NCI-H2029 treated with DMSO at 0.1 percent for 48 hours (cell line): Measurements from ENCODE around the gene RAB6D.
"Not testable (repeated sequence)": the region's sequence is repeated elsewhere in the genome, so short reads cannot be mapped to it uniquely, and the experiment has no call there.

Experiments used
- DNase-seq: peaks from one replicate; lab custom pipeline; 2025; lab: John Stamatoyannopoulos, UW

The RAB6D gene

DNA sequence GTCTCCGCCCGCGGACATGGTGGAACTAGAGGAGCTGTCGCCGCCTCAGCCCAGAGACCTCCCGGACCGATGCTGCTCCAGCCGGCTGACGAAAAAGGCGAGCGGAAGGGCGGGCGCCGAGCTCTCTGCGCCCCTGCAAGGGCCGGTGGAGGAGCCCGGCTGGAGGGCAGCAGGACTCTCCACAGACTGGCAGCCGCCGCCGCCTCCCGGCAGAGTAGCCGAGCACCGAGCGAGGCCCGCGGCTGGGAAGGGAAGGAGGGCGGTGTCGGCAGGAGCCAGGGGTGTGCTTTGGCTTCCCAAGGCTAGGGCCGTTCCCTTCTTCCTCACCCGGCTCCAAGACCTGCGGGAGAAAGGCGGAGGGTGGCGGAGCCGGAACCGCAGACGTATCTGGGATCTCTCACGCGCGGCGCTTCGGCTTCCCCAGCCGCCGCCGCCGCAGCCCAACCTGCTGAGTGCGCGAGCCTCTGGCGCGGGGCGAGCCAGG, at the start of gene RAB6D:
RAB6D (minus strand) TSS at position 466 of the 484 bp plus-strand sequence; CDS start at position 18, 448 bp downstream.
- DNase-seq: not testable (repeated sequence)

DNA sequence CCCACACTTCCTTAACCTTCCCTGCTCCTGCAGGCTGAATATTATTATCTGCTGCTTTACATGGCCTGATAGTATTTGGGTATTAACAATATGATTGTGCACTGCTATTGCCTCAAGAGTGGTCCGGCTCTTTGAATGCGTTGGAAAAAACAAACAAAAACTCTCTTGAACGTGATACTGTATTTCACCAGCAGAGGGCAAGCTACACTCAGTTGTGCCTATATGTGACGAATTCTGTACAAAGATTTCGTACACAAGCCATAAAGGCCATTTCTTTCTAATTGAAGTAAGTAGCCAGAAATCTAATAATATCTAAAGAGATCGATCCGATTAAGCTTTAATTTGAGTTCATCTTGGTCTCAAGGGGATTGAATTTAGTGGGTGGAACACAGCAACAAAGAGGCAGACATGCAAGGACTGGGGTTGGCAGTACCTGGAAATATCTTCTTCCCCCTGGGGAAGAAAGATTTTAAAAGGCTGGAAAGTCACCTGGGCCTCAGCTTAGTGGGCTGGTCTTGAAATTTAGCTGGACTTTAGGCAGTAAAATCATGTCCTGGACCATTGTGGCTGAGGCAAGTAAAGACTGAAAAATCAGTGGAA, 49.3 kb upstream of the RAB6D start:
- peak; percentile 55 for DNase-seq

DNA sequence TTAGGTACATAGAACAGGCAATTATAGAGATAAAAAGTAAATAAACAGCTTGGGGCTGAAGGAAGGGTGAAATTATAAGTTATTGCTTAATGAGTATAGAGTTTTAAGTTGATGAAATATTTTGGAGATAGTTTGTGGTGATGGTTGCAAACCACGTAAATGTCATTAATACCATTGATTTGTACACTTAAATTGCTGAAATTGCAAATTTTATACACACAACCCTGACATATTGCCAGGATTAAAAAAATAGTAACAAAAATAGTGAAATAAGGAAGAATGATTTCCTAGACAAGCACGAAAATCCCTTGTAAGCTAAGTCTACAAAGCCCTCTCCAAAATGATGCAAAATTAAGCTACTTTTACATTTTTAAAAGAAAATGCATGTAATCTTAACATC, 46.2 kb upstream of the RAB6D start:
- DNase-seq: no peak

DNA sequence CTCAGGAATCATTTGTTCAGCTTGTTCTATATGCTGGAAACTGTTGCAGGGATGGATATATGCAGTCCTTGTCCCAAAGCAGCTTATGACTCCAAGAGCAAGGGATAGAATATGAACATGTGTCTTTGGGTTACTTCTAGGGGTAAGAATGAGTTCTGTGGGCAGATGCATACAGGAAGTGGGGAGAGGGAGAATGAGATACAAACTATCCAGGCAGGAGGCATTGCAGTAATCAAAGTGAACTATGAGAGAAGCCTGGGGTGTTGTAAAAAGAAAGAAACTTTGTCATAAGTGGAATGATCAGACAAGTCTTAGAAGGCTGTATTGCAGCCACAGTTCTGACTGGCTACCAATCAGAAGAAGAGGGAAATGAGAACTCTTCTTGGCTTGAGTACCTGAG, 44.8 kb upstream of the RAB6D start:
- DNase-seq: no peak

DNA sequence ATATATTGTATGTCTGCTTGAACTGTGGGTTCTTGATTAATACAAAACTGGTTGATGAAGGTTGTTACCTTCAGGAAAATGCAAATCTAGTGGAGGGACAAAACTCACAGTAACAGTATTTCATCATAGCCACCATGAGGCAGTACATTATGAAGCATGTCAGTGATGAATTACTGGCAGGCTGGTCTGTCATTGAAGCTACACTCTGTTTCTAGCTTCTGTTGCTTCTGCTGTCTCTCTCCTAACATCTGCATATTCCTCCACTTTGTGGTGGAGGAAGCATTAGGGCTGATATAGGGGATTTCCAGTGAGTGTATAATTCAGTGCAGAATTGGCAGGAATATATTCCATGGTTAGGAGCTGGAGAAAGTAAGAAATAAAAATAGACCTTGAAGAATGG, 44.2 kb upstream of the RAB6D start:
- DNase-seq: no peak

GRCh38 chr2:131404753-131405152, 40.8 kb upstream of the RAB6D start:
- no peak for DNase-seq

DNA sequence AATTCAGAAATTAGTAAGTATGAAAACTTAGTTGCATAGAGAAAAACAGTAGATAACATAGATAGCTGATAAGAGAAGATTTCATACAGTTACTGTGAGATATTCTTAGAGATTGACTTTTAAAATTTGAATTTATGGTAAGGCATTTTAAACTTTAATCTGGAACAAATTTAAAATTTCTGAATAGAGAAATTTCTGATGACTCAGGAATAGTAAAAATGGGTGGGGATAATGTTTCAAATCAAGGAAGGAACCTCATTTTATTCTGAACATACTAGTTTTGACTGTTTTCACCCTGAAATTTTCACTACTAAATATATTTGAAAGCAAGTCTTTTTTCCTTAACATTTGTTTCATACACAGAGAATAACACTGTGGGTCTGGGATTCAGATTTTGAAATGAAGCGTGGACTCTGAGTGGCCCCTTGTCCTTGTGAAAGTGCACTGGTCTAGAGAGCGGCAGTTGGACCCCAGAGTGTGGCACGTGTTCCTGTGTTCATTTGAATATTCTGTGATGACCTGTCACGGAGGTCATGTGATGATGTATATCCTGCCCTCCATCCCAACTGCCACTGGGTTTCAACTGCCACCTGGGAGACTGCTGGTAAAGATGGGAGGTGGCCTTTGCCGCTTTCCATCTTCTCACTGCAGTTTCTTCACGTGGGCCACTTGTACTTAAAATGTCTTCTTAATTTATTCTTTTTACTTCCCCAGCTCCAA, 38.5 kb upstream of the RAB6D start:
- DNase-seq: no peak

GRCh38 chr2:131400849-131401248, 36.9 kb upstream of the RAB6D start:
- no peak for DNase-seq

- DNase-seq: not testable (repeated sequence)
Measured at GRCh38 chr2:131400441-131400840, 36.5 kb upstream of the RAB6D start.

DNA sequence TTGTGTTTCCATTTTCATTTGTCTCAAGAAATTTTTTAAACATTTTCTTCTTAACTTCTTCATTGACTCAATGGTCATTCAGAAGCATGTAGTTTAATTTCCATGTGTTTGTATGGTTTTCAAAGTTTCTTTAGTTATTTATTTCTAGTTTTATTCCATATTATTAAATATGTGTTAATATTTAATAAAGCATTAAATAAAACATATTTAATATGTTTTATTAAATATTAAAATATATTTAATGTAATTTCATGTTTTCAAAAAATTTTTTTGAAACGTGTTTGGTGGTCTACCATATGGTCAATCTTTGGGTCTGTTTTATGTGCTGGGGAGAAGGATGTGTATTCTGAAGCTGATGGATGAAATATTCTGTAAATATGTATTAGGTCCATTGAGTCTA, 32.2 kb upstream of the RAB6D start:
- DNase-seq: not testable (repeated sequence)

DNA sequence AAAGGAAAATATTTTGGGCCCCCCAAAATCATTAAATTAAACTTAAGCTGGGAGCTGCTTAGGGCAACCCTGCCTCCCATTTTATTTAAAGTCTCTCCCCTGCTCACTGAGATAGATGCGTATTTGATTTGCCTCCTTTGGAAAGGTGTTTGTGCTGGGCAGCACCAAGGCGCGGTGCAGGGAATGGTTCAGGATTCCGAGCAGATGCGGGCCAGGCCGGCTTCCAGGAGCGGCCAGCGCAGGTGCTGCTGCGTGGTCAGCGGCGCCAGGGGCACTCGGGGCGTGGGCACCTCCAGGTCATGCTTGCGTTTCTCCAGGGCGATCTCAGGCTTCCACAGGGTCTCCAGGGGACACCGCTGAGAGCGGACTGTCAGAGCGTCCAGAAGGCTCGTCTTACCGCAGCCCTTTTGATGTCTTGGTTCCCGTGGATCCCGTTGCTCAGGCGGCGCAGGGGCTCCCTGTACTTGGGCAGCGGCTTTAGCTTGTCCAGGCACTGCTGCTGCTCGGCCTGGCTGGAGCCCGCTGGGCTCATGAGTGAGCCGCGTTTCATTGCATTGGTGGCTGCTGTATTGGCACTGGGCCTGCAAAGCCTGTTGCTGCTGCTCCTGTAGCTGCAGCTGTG, 31.2 kb upstream of the RAB6D start:
- not testable (repeated sequence) for DNase-seq

DNA sequence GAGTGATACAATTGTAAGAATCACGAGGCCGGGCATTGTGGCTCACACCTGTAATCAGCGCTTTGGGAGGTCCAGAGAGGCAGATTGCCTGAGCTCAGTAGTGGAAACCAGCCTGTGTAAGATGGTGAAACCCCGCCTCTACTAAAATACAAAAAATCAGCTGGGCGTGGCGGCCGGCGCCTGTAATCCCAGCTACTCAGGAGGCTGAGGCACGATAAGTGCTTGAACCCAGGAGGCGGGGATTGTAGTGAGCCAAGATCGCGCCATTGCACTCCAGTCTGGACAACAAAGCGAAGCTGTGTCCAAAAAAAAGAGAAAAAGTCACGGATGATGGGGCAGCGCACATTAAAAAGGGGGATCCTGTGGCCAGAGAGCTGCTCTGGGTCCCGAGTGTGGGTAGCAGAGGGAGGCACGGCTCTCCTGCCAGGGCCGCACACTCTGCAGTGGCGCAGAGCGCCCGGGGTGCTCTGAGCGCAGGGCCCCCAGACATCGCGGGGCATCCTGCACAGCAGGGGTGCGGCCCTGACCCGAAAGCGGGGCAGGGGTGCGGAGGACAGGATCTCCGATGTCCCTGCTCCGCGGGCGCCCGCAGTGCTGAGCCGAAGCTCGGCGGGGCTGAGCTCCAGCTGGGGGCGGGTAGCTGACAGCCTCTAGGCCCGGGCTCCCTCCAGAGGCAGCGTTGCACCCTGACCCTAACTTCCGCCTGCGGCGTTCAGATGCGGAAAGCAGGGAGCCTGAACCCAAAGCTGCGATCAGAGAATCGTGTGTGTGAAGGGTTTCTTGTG, 30.4 kb upstream of the RAB6D start:
- DNase-seq: no peak

DNA sequence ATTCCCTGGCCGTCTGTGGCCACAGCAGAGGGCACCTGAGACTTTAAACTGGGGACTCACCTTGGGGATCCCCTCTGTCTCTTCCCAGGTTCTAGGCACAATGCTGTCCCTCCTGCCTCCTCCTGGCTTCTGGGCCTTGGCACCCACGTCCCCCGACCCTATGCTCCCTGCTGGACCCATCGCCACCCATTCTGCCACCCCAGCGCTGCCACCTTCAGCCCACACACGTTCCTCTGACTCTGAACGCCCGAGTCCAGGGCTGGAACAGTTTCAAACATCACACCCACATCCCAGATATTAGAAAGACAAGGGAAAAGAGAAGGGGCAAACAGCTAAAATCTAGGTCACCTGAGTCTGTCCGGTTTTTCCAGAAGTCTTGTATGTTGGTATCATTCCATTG, 28.0 kb upstream of the RAB6D start:
- not testable (repeated sequence) for DNase-seq

- DNase-seq: not testable (repeated sequence)
Measured at GRCh38 chr2:131391471-131391870, 27.5 kb upstream of the RAB6D start.

DNA sequence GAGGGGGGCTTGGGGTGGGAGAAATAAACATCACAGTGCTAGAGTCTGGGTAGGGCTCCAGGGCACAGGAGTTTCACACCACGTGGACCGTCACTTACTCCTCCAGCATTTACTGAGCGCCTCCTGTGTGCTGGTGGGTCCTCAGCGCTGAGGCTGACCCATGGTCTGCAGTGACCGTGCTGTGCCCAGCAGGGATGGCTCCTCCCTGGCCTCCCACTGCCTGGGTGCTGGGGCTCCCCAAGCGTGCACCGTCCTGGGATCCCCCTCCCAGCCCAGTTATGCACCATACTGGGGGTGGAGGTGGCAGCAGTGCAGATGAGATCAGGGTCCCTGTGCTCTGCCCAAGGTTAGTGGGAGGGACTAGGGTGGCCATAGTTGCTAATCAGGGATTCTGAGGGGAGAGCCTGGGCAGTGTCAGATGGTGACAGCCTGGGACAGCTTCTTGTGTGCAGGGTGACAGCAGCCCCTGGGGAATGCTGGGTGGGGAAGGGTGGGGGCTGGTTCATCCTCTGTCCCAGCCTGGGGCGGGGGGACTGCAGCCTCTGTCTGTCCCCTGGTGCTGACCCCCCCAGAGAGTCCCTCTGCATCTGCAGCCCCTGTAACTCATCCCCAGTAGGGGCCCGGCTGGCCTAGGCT, 26.6 kb upstream of the RAB6D start:
- DNase-seq: not testable (repeated sequence)

DNA sequence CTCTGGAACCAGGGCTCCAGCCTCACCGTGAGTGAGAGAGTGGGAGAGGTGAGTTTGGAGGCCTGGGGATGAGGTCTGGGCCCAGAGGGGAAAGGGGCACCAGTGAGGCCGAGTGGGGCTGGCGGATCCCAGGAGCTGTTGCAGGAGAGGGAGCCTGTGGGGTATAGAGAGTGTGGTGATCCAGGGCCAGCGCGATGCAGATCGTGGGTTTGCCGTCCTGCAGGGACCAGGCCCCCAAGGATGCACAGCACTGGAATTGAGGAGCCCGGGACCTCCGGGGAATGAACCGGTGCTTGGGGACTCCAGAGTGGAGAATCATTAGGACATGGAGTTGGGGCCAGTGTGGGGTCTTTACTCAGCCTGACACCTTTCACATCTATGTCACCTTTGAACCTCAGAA, 25.7 kb upstream of the RAB6D start:
- no peak for DNase-seq

- not testable (repeated sequence) for DNase-seq
Measured at GRCh38 chr2:131388834-131389233, 24.9 kb upstream of the RAB6D start.

DNA sequence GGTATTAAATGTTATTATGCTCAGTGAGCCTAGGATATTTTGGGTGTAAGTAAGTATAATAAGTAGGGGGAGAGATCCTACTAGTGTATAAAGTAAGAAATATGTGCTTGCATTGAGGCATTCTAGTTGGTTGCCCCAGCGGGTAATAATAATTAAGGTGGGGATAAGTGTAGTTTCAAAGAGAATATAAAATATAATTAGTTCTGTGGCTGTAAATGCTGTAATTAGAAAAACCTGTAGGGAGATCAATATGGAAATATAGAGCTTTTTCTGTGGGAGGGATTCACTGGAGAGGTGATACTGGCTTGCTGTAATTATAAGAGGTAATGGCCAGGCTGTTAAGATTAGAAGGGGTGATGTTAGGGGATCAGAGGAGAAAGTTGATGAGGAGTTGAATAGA, 9.1 kb upstream of the RAB6D start:
- DNase-seq: not testable (repeated sequence)

DNA sequence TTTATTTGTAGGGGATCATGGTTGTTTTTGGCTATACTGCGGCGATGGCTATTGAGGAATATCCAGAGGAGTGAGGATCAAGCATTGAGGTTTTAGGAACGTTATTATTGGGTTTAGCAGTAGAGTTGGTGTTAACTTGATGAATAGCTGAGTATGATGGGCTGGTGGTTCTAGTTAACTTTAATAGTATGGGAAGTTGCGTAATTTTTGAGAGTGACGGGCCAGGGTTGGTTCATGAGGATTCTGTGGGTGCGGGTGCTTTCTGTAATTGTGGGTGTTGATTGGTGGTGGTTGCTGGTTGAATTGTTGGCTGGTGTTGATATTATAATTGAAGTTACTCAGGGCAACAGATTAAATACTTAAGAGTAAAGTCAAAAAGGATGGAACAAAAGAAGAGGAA, 6.0 kb upstream of the RAB6D start:
- DNase-seq: no peak

DNA sequence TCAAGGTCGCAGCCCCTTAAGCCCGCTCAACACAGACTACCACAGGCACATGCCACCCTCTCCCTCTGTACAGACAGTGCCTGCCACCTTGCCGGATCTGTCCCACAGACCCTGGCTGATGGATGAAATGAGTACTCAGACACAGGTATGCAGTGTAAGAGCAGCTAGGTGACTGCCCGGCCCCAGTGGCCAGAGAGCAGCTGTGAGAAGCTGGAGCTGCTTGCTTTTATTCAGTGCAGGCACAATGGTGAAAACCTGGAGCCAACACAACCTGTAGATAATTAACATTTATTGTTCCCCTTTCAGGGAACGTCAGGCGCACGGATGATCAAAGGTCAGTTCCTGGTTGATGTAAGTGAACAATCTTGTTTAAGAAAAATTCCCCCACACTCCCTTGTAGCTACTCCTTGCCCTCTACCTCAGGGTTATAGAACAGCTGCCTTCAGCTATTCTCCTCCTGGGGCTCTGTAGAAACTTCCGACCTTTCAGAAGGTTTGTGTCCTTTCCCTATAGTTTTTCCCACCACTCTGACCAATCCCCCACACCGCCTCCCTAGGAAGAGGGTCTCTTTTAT, 4.6 kb upstream of the RAB6D start:
- not testable (repeated sequence) for DNase-seq

- DNase-seq: no peak
Measured at GRCh38 chr2:131367352-131367751, 3.4 kb upstream of the RAB6D start.

DNA sequence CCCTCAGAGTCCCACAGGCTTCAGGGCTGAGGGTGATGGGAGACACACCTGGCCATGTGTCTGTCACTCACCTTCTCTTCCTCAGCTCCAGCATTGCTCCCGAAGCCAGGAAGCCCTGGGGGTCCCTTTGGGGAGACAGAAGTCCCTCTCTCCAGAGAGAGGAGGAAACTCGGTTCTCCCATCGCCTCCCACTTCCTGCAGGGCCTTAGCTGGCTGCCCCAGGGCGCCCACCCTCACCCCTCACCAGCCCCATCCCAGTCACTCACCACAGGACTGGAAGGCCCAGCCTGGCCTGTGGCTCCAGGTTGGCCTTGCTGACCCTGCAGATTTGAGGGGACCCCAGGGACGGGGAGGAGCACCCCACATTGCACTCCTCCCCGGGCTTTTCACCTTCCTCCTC, 2.7 kb upstream of the RAB6D start:
- no peak for DNase-seq
